Measurements from ENCODE around the gene GOLGA6L4.
"Not testable (repeated sequence)": the region's sequence is repeated elsewhere in the genome, so short reads cannot be mapped to it uniquely, and the experiment has no call there.

DNA sequence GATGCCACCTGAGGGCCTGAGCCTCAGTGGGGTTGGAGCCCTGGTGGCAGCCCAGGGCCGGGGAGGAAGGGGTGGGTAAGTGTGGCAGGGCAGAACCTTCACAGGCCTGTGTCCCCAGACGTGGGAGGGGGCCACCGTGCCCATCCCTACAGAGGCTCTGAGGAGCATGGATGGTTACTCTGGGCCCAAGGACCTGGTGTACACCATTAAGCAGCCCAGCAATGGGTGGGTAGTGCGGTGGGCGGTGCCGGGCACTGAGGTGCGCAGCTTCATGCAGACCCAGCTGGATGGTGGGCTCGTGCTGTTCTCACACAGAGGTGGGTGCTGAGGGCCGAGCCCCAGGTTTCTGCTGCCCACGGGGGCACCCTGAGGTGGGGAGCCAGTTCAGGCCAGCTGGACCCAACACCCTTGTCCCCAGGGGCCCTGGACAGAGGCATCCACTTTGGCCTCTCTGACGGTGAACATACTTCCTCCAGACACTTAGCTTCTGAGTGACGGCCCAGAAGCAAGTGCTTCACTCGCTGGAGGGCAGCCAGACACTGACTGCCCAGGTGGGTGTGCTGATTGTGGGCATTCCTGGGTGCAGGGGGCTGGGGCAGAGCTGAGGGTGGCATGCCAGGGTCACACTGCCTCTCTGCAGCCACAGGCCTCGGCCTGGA lies 38.9 kb upstream of the GOLGA6L4 start:
- not testable (repeated sequence) for TF ChIP-seq EZH2 (IDR thresholded peaks at IDR 0.05); POLR2AphosphoS5 (IDR thresholded peaks at IDR 0.05; ENCODE audit: borderline replicate concordance, low read depth, low read length)

Data from SK-N-MC (cell line).